Cerebellar cortex (tissue), 1 donor: ENCODE results near the gene LUC7L2.
"Not testable (repeated sequence)": the region's sequence is repeated elsewhere in the genome, so short reads cannot be mapped to it uniquely, and the experiment has no call there.

Experiments
- DNase-seq: peaks from one replicate; pipeline ENCODE4 v3.0.0-alpha.2; 2015; ENCODE audit warnings: low spot score

Gene LUC7L2, protein sequence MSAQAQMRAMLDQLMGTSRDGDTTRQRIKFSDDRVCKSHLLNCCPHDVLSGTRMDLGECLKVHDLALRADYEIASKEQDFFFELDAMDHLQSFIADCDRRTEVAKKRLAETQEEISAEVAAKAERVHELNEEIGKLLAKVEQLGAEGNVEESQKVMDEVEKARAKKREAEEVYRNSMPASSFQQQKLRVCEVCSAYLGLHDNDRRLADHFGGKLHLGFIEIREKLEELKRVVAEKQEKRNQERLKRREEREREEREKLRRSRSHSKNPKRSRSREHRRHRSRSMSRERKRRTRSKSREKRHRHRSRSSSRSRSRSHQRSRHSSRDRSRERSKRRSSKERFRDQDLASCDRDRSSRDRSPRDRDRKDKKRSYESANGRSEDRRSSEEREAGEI

GRCh38 chr7:139359366-139360209 is at the start of gene LUC7L2:
Gene LUC7L2, plus strand, starts transcription at chr7:139359894. Its CDS starts 368 bp downstream, at chr7:139360262.
- DNase-seq, result peak; percentile 98

DNA sequence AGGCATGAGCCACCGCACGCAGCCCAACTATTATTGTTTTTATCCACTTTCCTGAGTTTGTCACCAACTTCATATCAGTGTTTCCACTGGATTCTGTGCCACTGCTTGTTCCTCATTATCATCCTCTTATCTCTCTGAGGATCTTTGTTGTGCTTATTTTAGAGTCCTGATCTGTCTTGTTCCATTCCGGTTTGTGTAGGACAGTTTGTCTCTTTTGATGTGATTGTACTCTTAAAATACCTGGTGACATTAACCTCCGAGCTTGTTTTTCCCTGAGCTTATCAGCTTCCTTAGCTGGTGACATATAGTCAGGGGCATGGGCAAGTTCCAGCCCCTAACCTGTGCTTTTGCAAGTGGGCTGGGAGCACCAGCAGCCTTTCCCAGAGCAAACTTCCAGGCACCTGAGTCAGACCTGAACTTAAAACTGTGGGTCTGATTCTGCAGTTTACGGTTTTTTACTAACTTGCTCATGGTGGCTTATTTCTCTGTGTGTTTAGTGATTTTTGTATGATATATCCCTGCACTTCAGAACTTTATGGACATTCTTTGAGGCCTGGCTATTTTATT is 41.7 kb upstream of the LUC7L2 start:
- DNase-seq, result no peak

GRCh38 chr7:139321071-139321745 is 38.5 kb upstream of the LUC7L2 start:
- DNase-seq, result peak; percentile 44

GRCh38 chr7:139324709-139325108 is 35.0 kb upstream of the LUC7L2 start:
- DNase-seq, result not testable (repeated sequence)

DNA sequence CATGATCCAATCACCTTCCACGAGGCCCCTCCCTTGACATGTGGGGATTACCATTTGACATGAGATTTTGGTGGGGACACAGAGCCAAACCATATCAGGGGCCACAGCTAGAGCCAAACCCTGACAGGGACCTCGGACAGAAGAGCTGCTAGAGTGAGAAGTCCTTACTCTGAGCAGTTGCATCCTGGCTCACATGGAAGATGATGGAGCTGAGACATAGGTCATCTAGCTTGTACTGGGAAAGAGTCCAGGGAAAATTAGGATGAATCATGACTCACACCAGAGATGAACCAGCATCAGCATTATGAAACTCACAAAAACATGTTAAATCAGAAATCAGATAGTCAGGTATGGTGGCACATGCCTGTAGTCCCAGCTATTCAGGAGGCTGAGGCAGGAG is 31.3 kb upstream of the LUC7L2 start:
- DNase-seq, result no peak

DNA sequence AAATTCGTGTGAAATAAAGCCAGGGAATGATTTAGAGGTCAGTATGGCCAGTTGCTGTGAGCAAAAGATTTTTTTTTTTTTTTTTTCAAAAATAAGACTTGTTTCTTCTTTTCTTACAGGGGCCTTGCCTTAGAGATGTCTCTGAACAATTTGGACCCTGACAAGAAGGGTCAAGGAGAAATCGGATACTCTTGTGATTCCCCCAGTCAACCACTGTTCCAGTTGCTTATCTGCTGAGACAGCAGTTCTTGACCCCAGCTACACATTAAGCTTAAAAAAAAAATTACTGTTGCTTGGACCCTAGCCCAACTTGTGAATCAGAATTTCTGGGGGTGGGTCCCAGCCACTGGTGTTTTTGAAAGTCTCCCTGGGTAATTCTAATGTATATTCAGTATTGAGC is 30.6 kb upstream of the LUC7L2 start:
- DNase-seq, result no peak

DNA sequence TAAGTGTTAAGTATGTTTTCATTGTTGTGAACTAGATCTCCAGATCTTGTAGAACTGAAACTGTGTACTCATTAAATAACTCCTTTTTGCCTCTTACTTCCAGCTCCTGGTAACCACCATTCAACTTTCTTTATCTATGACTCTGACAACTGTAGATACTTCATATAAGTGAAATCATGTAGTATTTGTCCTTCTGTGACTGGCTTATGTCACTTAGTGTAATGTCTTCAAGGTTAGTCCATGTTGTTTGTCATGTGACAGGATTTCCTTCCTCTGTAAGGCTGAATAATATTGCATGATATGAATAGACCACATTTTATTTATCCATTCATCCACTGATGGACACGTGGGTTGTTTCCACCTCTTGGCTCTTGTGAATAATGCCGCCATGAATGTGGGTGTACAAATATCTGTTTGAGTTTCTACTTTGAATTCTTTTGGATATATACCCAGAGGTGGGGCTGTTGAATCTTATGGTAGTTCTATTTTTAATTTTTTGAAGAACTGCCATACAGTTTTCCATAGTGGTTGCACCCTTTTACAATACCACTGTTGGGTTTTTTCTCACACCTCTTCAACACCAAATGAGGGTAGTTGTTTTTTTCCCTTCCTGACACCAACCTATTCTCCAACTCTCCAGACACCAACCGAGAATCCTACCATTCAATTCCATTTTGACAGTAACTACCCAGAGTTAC is 29.2 kb upstream of the LUC7L2 start:
- DNase-seq, result no peak

- no peak for DNase-seq
These were observed 26.9 kb upstream of the LUC7L2 start for GRCh38 chr7:139332697-139333359.

GRCh38 chr7:139333443-139333842 is 26.3 kb upstream of the LUC7L2 start:
- DNase-seq, result not testable (repeated sequence)

DNA sequence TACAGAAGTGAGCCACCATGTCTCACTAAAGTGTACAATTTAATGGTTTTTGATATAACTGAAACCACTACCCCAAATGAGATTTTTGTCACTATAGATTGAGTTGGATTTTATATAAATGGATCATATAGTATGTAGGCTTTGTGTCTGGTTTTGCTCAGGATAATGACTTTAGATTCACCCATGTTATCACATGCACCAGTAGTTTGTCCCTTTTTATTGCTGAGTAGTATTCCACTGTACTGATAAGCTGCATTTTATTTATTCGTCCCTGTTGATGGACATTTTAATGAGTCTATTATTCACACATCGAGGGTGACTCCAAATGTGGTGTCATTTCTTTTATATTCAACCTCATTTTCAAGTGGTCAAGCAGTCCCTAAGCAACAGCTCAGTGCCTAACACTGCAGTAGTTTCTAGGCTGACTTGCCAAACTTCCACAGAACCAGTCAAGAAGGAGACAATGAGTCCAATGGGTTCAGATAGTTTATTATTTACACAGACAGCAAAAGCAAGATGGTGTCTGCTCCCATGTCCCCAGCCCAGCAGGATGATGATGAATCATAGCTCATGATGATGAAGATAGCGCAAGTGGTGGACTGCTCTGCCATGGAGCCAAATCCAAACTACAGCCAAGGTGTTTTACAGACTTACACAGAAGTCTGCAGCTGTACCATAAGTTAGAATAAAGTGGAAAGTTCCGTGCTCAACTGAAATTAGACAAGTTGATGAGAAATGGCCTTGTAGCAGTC is 25.1 kb upstream of the LUC7L2 start:
- no peak for DNase-seq

- no peak for DNase-seq
These were observed 20.7 kb upstream of the LUC7L2 start for GRCh38 chr7:139339025-139339424.

DNA sequence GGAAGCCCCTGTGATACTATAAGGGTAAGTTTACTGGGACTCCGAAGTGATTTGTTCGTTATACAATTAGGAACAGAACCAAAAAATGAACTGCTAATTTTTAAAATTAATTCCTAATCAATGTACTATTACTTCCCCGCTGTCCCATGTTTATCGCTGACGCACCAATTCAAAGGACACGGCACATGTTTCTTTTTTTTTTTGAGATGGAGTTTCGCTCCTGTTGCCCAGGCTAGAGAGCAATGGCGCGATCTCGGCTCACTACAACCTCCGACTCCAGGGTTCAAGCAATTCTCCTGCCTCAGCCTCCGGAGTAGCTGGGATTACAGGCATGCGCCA is 20.0 kb upstream of the LUC7L2 start:
- DNase-seq, result no peak

DNA sequence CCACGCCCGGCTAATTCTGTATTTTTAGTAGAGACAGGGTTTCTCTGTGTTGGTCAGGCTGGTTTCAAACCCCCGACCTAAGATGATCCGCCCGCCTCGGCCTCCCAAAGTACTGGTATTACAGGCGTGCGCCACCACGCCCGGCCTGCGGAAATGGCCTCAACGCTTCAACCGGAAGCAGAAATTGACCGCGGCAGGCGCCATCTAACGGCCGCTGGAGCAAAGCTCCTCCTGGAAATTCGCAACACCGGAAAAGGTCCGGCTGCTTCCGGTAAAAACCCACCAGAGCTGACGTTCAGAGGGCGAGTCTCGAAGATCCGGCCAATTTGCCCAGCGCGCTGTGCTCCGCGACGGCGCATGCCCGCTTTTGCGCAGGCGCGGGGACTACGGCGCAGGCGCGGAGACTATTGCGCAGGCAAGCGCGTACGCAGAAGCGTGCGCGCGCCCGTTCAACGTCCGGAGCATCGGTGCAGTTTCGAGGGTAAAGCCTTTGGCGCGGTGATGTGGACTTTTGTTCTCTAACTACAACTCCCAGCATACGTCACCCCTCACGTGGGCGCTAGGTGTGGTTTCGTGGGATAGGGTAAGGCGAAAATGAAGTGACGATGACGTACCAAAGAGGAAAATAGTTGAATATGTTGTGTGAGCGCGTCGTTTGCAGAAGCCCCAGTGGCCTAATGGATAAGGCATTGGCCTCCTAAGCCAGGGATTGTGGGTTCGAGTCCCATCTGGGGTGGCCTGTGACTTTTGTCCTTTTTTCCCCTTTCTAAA is 19.5 kb upstream of the LUC7L2 start:
- DNase-seq, result peak; percentile 100

- DNase-seq, result no peak
These were observed 19.0 kb upstream of the LUC7L2 start for GRCh38 chr7:139340808-139341057.

GRCh38 chr7:139341058-139341775 is 18.5 kb upstream of the LUC7L2 start, which contains the start of gene FMC1:
Gene FMC1, plus strand, starts transcription at chr7:139341337. Its CDS starts 48 bp downstream, at chr7:139341385.
- peak; percentile 97 for DNase-seq

DNA sequence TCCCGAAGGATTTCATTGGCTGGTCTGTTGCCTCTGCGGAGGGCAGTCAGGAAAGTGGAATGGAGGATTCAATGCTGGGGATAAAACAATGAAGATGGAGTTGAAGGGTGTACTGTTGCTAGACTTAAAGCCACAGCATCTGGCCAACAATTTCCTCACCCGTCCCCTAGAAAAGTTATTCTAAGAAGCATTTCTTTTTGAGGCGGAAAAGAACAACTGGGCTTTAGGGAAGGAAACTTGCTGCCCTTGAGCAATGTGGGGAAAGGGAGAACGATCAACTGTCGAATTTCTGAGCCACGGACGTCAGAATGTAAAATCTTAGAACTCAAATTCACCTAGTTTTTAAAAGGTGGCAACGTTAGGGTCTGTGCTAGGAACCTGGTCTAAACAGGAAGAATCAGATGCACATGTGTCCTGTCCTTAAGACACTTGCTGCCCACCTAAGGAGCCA is 17.9 kb upstream of the LUC7L2 start:
- DNase-seq, result no peak

GRCh38 chr7:139345042-139345441 is 14.7 kb upstream of the LUC7L2 start:
- no peak for DNase-seq

DNA sequence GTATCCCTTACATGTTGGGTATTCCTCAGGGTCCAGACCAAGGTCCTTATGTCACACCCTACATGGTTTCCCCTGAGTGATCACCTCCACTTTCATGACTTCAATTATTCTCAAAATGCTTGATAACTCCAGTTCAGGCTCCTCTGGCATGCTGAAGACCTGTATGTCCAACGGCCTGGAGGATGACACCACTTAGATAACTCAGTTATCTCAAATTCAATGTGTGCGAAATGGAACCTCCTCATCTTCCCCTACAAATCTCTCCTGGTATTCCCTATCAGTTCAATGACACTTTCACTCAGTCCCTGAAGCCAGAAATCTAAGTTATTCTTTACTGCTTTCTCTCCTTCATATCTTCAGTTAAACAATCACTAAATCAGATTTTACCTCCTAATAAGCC is 8.7 kb upstream of the LUC7L2 start:
- no peak for DNase-seq

- DNase-seq, result no peak
These were observed 5.0 kb upstream of the LUC7L2 start for GRCh38 chr7:139354729-139355128.
